ENCODE data around the gene PLPP3. TPM values are rescaled to one million over a fixed set of nuclear protein-coding genes. Genes with fewer than 3 reads are reported as not detected.

The PLPP3 gene
- total and polyA plus RNA-seq, 12 donors = 11.7 to 156 (median 96.1) TPM

- peaks cover 0 to 22% of the 10 kb centered on the region in 2 donors for H3K36me3 ChIP-seq (replicated peaks in 1 of 2)
- 80 to 86% (median 84%) methylated on average over 8 of the region's 8 CpGs for WGBS, 4 donors
- TF ChIP-seq POLR2A (IDR thresholded peaks at IDR 0.05) (no peak), CTCF (IDR thresholded peaks at IDR 0.05) (no peak)
Measured at GRCh38 chr1:56512724-56513494, 66.5 kb downstream of the PLPP3 start.

GRCh38 chr1:56511766-56512165 lies 67.6 kb downstream of the PLPP3 start:
- H3K27ac ChIP-seq = peak overlapping the region in 1 of 5 donors; percentile 67
- no peaks in the 10 kb centered on the region for H3K27me3 ChIP-seq
- TF ChIP-seq CTCF (IDR thresholded peaks at IDR 0.05) (no peak), POLR2A (IDR thresholded peaks at IDR 0.05) (no peak)
- intact Hi-C loops (cut with DNase I) = no loop called here
- no peaks in the 10 kb centered on the region for H3K9me3 ChIP-seq (replicated peaks in 1 of 3)
- 89 to 97% (median 93%) methylated on average over 5 to 8 of the region's 8 CpGs for WGBS, 4 donors
- H3K4me3 ChIP-seq = no peak overlapping the region
- DNase-seq = no peak
- H3K4me1 ChIP-seq (replicated peaks in 1 of 2) = peaks cover 15 to 33% of the 10 kb centered on the region in 2 donors
- H3K36me3 ChIP-seq (replicated peaks in 1 of 2) = peaks cover 0 to 22% of the 10 kb centered on the region in 2 donors

More at GRCh38 chr1:56512724-56513494, 66.5 kb downstream of the PLPP3 start:
- Histone ChIP-seq H3K4me1 (replicated peaks in 1 of 2) (peaks cover 12 to 22% of the 10 kb centered on the region in 2 donors), H3K27me3 (no peaks in the 10 kb centered on the region), H3K27ac (no peak overlapping the region), H3K4me3 (no peak overlapping the region), H3K9me3 (replicated peaks in 1 of 3) (no peaks in the 10 kb centered on the region)
- intact Hi-C loops (cut with DNase I) = no loop called here
- peak in 3 of 7 donors; percentile 10 to 69 (median 35) for DNase-seq

- DNase-seq = peak in 2 of 7 donors; percentile 24 to 36
- H3K9me3 ChIP-seq (replicated peaks in 1 of 3) = no peaks in the 10 kb centered on the region
- peak overlapping the region in 1 of 5 donors; percentile 67 for H3K27ac ChIP-seq
- H3K36me3 ChIP-seq (replicated peaks in 1 of 2) = peaks cover 0 to 22% of the 10 kb centered on the region in 2 donors
- H3K4me3 ChIP-seq = no peak overlapping the region
- intact Hi-C loops (cut with DNase I) = no loop called here
- TF ChIP-seq POLR2A (IDR thresholded peaks at IDR 0.05) = no peak
- no peak for TF ChIP-seq CTCF (IDR thresholded peaks at IDR 0.05)
- 64 to 90% (median 70%) methylated on average over 6 of the region's 6 CpGs for WGBS, 4 donors
- no peaks in the 10 kb centered on the region for H3K27me3 ChIP-seq
- H3K4me1 ChIP-seq (replicated peaks in 1 of 2) = peaks cover 19 to 34% of the 10 kb centered on the region in 2 donors
Measured at GRCh38 chr1:56511364-56511763, 68.0 kb downstream of the PLPP3 start.

GRCh38 chr1:56510642-56511021 lies 68.7 kb downstream of the PLPP3 start:
- no peak for TF ChIP-seq CTCF (IDR thresholded peaks at IDR 0.05)
- TF ChIP-seq POLR2A (IDR thresholded peaks at IDR 0.05) = no peak
- intact Hi-C loops (cut with DNase I) = no loop called here
- H3K27ac ChIP-seq = peak overlapping the region in 2 of 5 donors; percentile 24 to 31
- H3K27me3 ChIP-seq = no peaks in the 10 kb centered on the region
- no peak overlapping the region for H3K4me3 ChIP-seq
- H3K36me3 ChIP-seq (replicated peaks in 1 of 2) = peaks cover 0 to 22% of the 10 kb centered on the region in 2 donors
- DNase-seq = no peak
- WGBS, 4 donors = 56 to 71% (median 66%) methylated on average over 1 of the region's 1 CpG
- no peaks in the 10 kb centered on the region for H3K9me3 ChIP-seq (replicated peaks in 1 of 3)
- peaks cover 25 to 41% of the 10 kb centered on the region in 2 donors for H3K4me1 ChIP-seq (replicated peaks in 1 of 2)

Measured in adrenal gland (tissue), 12 donors.